ENCODE results near the gene EEF2KMT.
"Not testable (repeated sequence)": the region's sequence is repeated elsewhere in the genome, so short reads cannot be mapped to it uniquely, and the experiment has no call there.

EEF2KMT gene

DNA sequence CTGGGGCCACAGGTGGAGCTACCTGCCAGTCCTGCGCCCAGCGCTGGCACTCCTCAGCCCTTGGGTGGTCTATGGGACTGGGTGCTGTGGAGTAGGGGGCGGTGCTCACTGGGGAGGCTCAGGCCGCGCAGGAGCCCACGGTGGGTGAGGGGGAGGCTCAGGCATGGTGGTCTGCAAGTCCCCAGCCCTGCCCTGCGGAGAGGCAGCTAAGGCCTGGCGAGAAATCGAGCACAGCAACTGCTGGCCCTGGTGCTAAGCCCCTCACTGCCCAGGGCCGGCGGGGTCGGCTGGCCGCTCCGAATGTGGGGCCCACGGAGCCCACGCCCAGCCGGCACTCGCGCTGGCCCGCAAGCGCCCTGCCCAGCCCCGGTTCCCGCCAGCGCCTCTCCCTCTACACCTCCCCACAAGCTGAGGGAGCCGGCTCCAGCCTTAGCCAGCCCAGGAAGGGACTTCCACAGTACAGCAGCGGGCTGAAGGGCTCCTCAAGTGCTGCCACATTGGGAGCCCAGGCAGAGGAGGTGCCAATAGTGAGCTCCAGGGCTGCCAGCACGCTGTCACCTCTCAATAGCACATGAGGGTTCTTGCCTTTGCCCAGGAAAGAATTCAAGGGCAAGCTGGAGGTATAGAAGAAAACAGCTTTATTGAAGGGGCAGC is 11.0 kb upstream of the EEF2KMT start:
- no peak for DNase-seq (ENCODE audit: low spot score in 2 of 2)
- Mint-ChIP-seq H3K4me1 (no peaks in the 10 kb centered on the region), H3K27ac (ENCODE audit: low read depth) (no peak overlapping the region), H3K4me3 (no peak overlapping the region), H3K36me3 (ENCODE audit: insufficient read depth) (no peaks in the 10 kb centered on the region), H3K27me3 (peaks cover 13% of the 10 kb centered on the region), H3K9me3 (no peaks in the 10 kb centered on the region)
- ATAC-seq (replicated peaks; ENCODE audit: extremely low read depth, poor library complexity, severe bottlenecking): no peak

DNA sequence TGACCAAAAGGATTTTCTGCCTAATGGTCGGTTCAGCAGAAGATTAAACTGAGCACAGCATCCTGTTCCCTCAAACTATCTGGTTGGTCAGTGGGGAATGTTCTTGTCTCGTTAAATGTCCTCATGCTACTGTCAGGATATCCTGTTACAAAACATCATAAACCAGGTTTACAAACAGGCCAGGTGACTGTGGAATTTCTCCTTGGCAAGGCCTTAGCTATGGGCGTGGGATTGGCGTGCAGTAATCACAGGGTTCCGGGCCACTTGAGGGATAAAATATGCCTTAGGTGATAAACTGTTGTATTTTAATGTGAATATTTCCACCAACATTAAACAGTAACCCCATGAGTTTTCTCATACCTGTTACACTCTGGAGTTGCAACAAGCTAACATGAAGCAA is 7.4 kb upstream of the EEF2KMT start:
- not testable (repeated sequence) for H3K4me3 Mint-ChIP-seq; H3K36me3 Mint-ChIP-seq (ENCODE audit: insufficient read depth); H3K9me3 Mint-ChIP-seq; H3K4me1 Mint-ChIP-seq; H3K27me3 Mint-ChIP-seq; ATAC-seq (replicated peaks; ENCODE audit: extremely low read depth, poor library complexity, severe bottlenecking); DNase-seq (ENCODE audit: low spot score in 2 of 2); H3K27ac Mint-ChIP-seq (ENCODE audit: low read depth)

DNA sequence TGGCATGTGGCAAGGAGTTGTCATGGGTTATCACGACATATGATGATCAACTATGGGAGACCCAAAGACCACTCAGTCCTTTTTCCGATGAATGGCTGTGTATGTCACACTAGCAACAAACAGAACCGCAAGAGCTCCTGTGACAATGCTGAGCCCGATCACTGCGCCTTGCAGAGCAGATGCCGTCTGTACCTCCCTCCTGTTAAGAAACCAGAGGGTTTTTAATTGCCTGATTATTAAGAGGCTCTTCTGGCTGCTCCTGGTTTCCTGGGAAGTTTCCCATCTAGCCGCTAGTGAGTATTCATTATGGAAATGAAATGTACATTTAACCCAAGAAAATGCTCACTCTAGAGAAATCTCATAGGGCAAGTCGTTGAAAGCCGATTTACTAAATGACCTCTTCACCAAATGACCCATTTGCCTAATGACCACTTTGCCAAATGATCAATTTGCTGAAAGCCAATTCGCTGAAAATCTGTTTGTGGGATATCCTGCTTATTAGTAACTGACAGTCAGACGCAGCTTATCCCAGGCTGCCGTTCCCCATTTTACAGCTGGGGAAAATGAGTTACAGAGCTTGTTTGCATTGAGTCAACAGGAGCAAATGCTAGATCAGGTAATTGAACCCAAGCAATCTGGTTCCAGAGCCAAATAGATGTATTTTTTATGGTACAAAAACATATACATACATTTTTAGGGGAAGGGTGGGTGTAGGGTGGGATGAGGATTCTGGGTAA is 5.9 kb upstream of the EEF2KMT start:
- H3K27me3 Mint-ChIP-seq; H3K9me3 Mint-ChIP-seq; DNase-seq (ENCODE audit: low spot score in 2 of 2); H3K4me1 Mint-ChIP-seq; ATAC-seq (replicated peaks; ENCODE audit: extremely low read depth, poor library complexity, severe bottlenecking); H3K4me3 Mint-ChIP-seq; H3K27ac Mint-ChIP-seq (ENCODE audit: low read depth); H3K36me3 Mint-ChIP-seq (ENCODE audit: insufficient read depth): not testable (repeated sequence)

DNA sequence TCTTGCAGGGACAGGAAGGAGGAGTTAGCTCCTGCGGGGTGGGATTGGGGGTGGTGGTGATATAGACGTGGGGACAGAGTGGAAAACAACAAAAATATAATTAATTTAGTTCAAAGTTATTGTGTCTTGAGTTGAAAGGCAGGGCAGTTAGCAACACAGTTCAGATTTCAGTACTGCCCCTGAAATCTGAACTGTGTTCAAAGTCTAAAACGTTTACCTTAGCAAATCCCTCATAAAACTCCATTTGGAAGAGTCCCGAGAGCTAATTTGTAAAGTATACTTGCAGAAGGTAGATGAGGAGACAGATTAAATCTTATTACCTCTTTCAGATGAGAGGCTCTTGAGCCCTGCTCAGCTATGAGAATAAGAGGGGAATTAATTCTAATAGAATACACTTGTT is 1.6 kb upstream of the EEF2KMT start:
- not testable (repeated sequence) for H3K27ac Mint-ChIP-seq (ENCODE audit: low read depth); DNase-seq (ENCODE audit: low spot score in 2 of 2); ATAC-seq (replicated peaks; ENCODE audit: extremely low read depth, poor library complexity, severe bottlenecking); H3K9me3 Mint-ChIP-seq; H3K27me3 Mint-ChIP-seq
- peaks cover 10% of the 10 kb centered on the region for H3K36me3 Mint-ChIP-seq (ENCODE audit: insufficient read depth)
- H3K4me3 Mint-ChIP-seq: peak overlapping the region; percentile 88
- H3K4me1 Mint-ChIP-seq: peaks cover 13% of the 10 kb centered on the region

DNA sequence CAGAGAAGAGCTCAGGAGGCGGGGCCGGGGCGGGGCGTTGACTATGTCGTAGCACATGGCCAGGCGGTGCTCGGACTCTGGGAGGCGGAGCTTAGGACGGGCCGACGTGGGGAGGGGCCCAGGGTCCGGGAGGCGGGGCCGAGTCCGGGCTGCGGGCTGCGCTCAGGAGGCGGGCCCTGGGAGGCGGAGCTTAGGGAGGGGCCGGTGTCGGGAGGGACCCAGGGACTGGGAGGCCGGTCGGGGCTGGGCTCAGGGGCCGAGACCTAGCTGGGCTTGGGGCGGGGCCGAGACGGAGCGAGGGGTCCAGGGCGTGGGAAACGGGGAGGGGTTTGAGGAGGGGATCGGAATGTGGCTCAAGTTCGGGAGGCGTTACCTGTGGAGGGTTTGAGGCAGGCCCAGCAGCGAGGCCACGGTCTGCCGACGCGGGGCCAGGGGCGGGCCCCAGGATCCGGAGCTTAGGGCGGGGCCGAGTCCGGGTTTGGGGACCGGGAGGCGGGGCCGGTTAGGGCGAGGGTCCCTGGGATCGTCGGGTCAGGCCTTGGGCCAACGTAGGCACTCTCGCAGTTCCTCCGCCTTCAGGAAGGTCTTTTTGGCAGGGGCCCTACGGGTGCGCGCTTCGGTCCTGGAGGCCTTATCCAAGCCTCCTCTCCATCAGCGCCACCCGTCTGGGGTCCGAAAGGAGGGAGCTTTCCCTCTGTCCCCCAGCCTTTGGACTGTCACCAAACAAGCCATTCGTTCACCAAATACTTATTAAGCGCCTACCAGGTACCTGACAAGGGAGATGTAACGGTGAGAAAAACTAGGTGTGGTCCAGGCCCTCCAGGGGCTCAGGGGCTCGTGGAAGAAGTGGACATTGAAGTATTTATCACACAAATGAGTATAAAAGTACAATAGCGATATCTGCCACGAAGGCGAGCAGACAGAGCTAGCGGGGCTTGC is 895 bp upstream of the EEF2KMT start:
- ATAC-seq (replicated peaks; ENCODE audit: extremely low read depth, poor library complexity, severe bottlenecking); H3K9me3 Mint-ChIP-seq; H3K27me3 Mint-ChIP-seq: not testable (repeated sequence)
- Mint-ChIP-seq H3K27ac (ENCODE audit: low read depth) (peak overlapping the region; percentile 84), H3K4me1 (peaks cover 13% of the 10 kb centered on the region), H3K4me3 (peak overlapping the region; percentile 88), H3K36me3 (ENCODE audit: insufficient read depth) (peaks cover 12% of the 10 kb centered on the region)
- DNase-seq (ENCODE audit: low spot score in 2 of 2): peak; percentile 95 to 98

DNA sequence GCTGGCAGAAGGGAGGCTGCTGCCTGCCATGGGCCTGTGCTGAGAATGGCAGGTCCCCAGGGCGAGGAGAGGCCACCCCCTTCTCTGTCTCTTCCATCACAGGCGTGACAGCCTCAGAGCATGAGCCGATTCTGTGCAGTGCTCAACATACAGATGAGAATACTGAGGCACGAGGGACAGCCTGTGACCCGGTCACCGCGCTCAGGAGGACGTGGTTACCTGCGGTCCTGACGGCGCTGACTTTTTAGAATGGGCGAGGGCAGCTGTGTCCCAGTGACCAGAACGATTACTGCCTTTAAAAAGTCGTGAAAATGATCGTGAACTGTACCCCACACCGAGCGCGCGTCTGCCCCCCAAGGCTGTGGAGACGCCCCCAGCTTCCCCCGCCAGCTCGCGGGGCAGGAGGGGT is 530 bp downstream of the EEF2KMT start:
- H3K9me3 Mint-ChIP-seq; H3K27me3 Mint-ChIP-seq; ATAC-seq (replicated peaks; ENCODE audit: extremely low read depth, poor library complexity, severe bottlenecking): not testable (repeated sequence)
- Mint-ChIP-seq H3K36me3 (ENCODE audit: insufficient read depth) (peaks cover 12% of the 10 kb centered on the region), H3K27ac (ENCODE audit: low read depth) (peak overlapping the region; percentile 84), H3K4me3 (peak overlapping the region; percentile 88), H3K4me1 (peaks cover 18% of the 10 kb centered on the region)
- DNase-seq (ENCODE audit: low spot score in 2 of 2): peak in 1 of 2 donors; percentile 21

DNA sequence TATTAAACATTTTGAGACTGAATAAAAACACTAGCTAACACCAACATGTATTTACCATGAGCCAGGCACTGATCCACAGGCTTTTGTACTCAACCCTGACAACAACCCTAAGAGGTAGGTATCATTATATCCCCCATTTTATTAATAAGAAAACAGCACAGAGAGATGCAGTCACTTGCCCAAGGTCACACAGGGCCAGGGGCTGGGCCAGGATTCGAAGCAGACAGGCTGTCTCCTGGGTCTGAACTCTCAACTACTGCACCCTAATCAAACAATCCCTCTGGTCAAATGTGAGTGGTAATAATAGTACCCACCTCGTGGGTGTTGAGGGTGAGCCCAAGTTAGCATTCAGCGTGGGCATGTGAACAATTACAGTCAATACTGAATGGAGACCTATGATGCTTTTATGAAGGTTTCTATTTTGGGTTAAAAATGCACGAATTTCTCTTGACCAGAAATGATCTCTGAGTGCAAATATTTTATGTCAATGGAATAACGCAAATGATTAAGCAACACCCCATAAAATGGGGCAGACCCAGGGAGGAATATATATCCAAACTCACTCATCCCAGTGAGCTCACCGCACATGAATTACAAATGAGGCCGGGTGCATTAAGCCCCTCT is 1.0 kb downstream of the EEF2KMT start:
- Mint-ChIP-seq H3K36me3 (ENCODE audit: insufficient read depth) (peaks cover 12% of the 10 kb centered on the region), H3K27ac (ENCODE audit: low read depth) (peak overlapping the region; percentile 84), H3K4me1 (peaks cover 20% of the 10 kb centered on the region), H3K4me3 (peak overlapping the region; percentile 88)
- H3K27me3 Mint-ChIP-seq; H3K9me3 Mint-ChIP-seq; DNase-seq (ENCODE audit: low spot score in 2 of 2); ATAC-seq (replicated peaks; ENCODE audit: extremely low read depth, poor library complexity, severe bottlenecking): not testable (repeated sequence)

DNA sequence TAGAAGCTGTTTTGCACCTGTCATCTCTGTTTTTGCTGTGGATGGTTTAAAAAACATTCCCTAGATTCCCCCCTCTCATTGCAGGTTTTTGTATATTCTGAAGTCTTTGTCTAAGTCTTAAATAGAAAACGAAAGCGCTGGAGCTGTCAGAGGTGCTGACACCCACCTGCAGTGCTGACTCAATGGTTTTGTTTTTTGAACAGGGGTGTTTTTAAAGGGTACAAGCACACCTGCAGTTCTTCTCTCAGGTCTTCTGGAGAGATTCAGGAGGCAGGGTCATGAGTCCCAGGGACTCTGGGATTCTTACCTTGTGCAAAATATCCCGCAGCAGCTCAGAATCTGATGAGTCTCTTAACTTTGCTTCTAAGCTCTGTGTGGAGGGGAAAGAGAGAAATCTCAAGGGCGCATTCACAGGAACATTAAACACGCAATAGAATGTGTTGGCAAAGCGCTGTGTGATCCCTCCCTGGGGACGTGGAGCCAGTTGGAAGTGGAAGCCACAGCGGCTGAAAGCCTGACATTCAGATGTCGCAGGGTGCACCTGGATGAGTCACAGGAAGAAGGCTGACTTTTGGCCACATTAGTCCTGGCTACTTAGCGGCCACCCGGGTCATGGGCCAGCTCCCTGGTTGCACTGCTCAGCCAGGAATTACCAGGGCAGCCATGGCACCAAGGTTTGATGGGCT is 2.3 kb downstream of the EEF2KMT start:
- ATAC-seq (replicated peaks; ENCODE audit: extremely low read depth, poor library complexity, severe bottlenecking); H3K4me3 Mint-ChIP-seq: not testable (repeated sequence)

DNA sequence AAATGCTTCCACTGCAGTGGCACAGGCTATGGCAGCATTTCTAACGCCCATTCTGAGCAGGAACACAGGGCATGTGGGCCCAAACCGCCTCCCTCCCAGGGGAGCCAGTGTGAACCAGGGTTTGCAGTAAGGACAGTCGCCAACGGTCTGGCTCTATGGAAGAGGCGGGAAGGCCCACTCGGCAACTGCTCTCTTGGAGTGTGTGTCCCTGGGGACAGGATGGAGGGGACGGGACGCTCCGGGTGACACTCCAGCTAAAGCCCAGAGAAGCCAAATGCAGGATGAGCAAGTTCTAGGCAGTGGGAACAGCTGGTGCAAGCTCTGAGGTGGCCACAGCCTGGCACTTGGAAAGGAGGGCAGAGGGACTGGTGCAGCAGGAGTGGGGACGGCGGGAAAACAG is 3.8 kb downstream of the EEF2KMT start:
- not testable (repeated sequence) for DNase-seq (ENCODE audit: low spot score in 2 of 2); H3K27me3 Mint-ChIP-seq; ATAC-seq (replicated peaks; ENCODE audit: extremely low read depth, poor library complexity, severe bottlenecking); H3K9me3 Mint-ChIP-seq; H3K4me3 Mint-ChIP-seq; H3K27ac Mint-ChIP-seq (ENCODE audit: low read depth)
- Mint-ChIP-seq H3K36me3 (ENCODE audit: insufficient read depth) (peaks cover 12% of the 10 kb centered on the region), H3K4me1 (peaks cover 20% of the 10 kb centered on the region)

More for the DNA sequence above, 2.3 kb downstream of the EEF2KMT start:
- H3K9me3 Mint-ChIP-seq; DNase-seq (ENCODE audit: low spot score in 2 of 2); H3K27ac Mint-ChIP-seq (ENCODE audit: low read depth); H3K27me3 Mint-ChIP-seq: not testable (repeated sequence)
- peaks cover 20% of the 10 kb centered on the region for H3K4me1 Mint-ChIP-seq
- H3K36me3 Mint-ChIP-seq (ENCODE audit: insufficient read depth): peaks cover 12% of the 10 kb centered on the region

DNA sequence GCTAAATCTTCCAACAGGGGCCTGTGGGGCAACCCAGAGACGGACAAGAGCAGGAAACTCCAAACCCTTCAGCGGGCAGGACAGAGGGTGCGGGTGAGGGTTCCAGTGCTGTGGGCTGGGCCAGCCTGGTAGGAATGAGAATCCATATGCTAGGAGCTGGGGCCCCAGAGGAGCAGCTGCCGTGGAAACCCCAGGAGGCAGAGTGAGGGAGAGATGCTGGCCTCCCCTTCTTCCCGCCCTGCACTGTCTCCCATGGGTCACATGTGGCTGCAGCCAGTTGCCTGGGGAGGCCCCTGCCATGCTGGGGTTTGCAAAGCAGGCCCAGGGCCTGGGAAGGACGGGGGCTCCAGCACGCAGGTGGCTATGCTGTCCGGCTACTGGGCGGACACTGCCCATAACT is 4.5 kb downstream of the EEF2KMT start:
- H3K27ac Mint-ChIP-seq (ENCODE audit: low read depth); ATAC-seq (replicated peaks; ENCODE audit: extremely low read depth, poor library complexity, severe bottlenecking); DNase-seq (ENCODE audit: low spot score in 2 of 2); H3K4me3 Mint-ChIP-seq; H3K9me3 Mint-ChIP-seq; H3K27me3 Mint-ChIP-seq: not testable (repeated sequence)
- Mint-ChIP-seq H3K4me1 (peaks cover 20% of the 10 kb centered on the region), H3K36me3 (ENCODE audit: insufficient read depth) (peaks cover 11% of the 10 kb centered on the region)

DNA sequence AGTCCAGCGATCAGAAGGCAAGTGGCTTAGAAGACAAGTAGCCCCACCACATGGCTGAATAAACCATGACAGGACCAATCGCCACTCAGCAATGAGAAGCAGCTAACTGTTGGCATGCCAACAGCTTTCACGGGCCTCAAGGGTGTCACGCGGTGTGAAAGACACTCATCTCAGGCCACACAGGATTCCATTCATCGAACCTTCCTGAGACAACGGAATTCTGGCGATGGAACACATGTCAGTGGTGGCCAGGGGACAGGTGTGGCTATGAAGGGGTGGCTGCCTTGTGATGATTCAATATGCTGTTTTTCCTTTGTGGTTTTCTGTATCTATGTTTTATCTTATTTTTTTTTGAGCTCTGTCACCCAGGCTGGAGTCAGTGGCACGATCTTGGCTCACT is 7.0 kb downstream of the EEF2KMT start:
- not testable (repeated sequence) for ATAC-seq (replicated peaks; ENCODE audit: extremely low read depth, poor library complexity, severe bottlenecking); H3K9me3 Mint-ChIP-seq; H3K4me1 Mint-ChIP-seq; H3K27ac Mint-ChIP-seq (ENCODE audit: low read depth); DNase-seq (ENCODE audit: low spot score in 2 of 2); H3K27me3 Mint-ChIP-seq; H3K4me3 Mint-ChIP-seq; H3K36me3 Mint-ChIP-seq (ENCODE audit: insufficient read depth)
